ENCODE data around the gene SMYD2.
"Not testable (repeated sequence)": the region's sequence is repeated elsewhere in the genome, so short reads cannot be mapped to it uniquely, and the experiment has no call there.

Gene SMYD2

DNA sequence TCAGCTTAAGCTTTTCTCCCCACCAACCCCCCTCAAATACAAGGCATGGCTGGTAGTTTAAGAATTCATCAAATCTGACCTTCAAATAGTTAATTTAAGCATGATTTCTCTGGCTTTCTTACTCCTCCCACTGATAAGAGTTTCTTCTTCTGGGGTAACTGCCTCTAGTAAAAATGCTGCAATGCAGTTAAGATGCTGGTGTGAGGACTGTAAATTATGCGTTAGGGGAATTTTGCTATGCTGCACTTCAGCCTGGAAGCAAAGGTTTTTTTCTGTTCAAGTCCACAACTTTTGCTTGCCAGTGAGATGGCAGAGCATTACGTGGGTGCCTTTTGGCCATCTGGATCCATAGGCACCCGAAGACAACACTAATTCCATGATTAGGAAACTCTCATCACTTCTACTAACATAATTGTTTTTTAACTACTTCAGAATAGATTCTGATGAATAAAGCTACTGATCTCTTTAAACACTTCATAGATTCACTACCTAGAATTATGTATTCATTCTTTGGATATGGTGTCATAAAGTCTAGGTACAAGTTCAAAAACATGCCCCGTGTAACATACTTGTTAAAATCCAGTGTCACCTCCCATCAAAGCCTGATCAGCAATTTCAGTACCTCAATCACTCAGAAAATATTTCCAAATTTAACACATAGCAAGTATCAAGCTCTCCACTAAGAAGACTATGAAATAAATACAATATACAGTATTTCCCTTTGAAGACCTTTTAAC is 8.8 kb upstream of the SMYD2 start:
- Histone ChIP-seq H2BK15ac (ENCODE audit: low read length) (no peak overlapping the region), H3K27ac (replicated peaks; ENCODE audit: low read length) (no peak overlapping the region), H3K4ac (ENCODE audit: low read length) (no peak overlapping the region), H3K23ac (ENCODE audit: low read depth, low read length, poor library complexity) (no peak overlapping the region), H3K4me3 (ENCODE audit: low read length in 2 of 2) (no peak overlapping the region), H2BK12ac (ENCODE audit: low read length) (no peak overlapping the region), H3K79me1 (ENCODE audit: low read depth, low read length) (no peaks in the 10 kb centered on the region), H4K91ac (ENCODE audit: low read depth, low read length, poor library complexity) (no peak overlapping the region), H3K18ac (ENCODE audit: low read length) (no peak overlapping the region), H2AK5ac (ENCODE audit: low read depth, low read length) (no peak overlapping the region), H2AFZ (ENCODE audit: low read length) (no peak overlapping the region), H2BK5ac (ENCODE audit: low read length) (no peak overlapping the region), H2BK120ac (ENCODE audit: low read depth, low read length) (no peak overlapping the region), H3K14ac (ENCODE audit: low read length) (no peak overlapping the region), H3K9me3 (replicated peaks in 1 of 2; ENCODE audit: control insufficient read depth in 2 of 2, insufficient read depth in 1 of 2, low read depth in 1 of 2, low read length in 2 of 2) (no peaks in the 10 kb centered on the region), H3K4me1 (ENCODE audit: control insufficient read depth in 2 of 2, insufficient read depth in 1 of 2, low read depth in 1 of 2, low read length in 2 of 2) (peaks cover 0 to 3% of the 10 kb centered on the region in 2 donors), H4K8ac (ENCODE audit: low read depth, low read length) (no peak overlapping the region), H3K27me3 (ENCODE audit: control insufficient read depth in 3 of 3, insufficient read depth in 3 of 3, low read depth in 1 of 3, low read length in 3 of 3) (no peaks in the 10 kb centered on the region), H3K36me3 (replicated peaks in 1 of 2; ENCODE audit: control insufficient read depth in 2 of 2, insufficient read depth in 2 of 2, low read length in 2 of 2) (no peaks in the 10 kb centered on the region), H3K4me2 (ENCODE audit: insufficient read depth, low read length, poor library complexity, severe bottlenecking) (no peak overlapping the region), H3K9ac (ENCODE audit: low read depth, low read length, poor library complexity) (no peak overlapping the region)
- no CpG with 5 or more reads among the region's 4 CpGs for WGBS, 2 donors (ENCODE audit: extremely low coverage in 2 of 2, insufficient read length in 2 of 2, insufficient replicate concordance in 1 of 2)
- no peak for DNase-seq (ENCODE audit: low spot score)

DNA sequence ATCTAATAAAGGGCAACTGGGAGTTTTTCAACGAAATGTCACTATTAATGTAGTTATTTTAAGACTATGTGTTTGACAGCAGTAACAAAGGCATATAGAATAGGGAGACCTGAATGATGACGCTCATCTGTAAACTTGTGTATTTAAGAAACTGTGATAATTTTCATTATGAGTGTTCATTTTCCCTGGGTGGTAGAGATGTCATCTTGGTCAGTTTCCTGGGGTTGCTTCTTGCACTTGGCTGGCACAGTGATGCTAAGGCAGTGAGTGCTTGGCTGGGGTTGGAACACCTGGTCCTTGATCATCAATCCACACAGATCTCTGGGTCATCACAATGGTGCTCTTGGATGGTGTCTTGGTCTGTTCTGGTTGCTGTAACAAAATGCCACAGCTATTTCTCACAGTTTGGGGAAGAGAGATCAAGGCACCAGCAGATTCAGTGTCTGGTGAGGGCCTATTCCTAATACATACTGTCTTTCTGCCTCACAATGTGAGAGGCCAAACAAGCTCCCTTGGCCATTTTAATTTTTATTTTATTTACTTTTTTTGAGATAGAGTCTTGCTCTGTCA is 7.9 kb upstream of the SMYD2 start:
- Histone ChIP-seq H3K4me2 (ENCODE audit: insufficient read depth, low read length, poor library complexity, severe bottlenecking) (no peak overlapping the region), H3K9ac (ENCODE audit: low read depth, low read length, poor library complexity) (no peak overlapping the region), H3K23ac (ENCODE audit: low read depth, low read length, poor library complexity) (no peak overlapping the region), H2AFZ (ENCODE audit: low read length) (no peak overlapping the region), H4K8ac (ENCODE audit: low read depth, low read length) (no peak overlapping the region), H2AK5ac (ENCODE audit: low read depth, low read length) (no peak overlapping the region), H3K79me1 (ENCODE audit: low read depth, low read length) (no peaks in the 10 kb centered on the region), H2BK120ac (ENCODE audit: low read depth, low read length) (no peak overlapping the region), H3K36me3 (replicated peaks in 1 of 2; ENCODE audit: control insufficient read depth in 2 of 2, insufficient read depth in 2 of 2, low read length in 2 of 2) (no peaks in the 10 kb centered on the region), H3K14ac (ENCODE audit: low read length) (no peak overlapping the region), H2BK12ac (ENCODE audit: low read length) (no peak overlapping the region), H3K27me3 (ENCODE audit: control insufficient read depth in 3 of 3, insufficient read depth in 3 of 3, low read depth in 1 of 3, low read length in 3 of 3) (no peaks in the 10 kb centered on the region), H3K27ac (replicated peaks; ENCODE audit: low read length) (no peak overlapping the region), H2BK5ac (ENCODE audit: low read length) (no peak overlapping the region), H3K18ac (ENCODE audit: low read length) (peak overlapping the region; percentile 7), H2BK15ac (ENCODE audit: low read length) (no peak overlapping the region), H3K9me3 (replicated peaks in 1 of 2; ENCODE audit: control insufficient read depth in 2 of 2, insufficient read depth in 1 of 2, low read depth in 1 of 2, low read length in 2 of 2) (no peaks in the 10 kb centered on the region), H4K91ac (ENCODE audit: low read depth, low read length, poor library complexity) (no peak overlapping the region), H3K4me3 (ENCODE audit: low read length in 2 of 2) (no peak overlapping the region), H3K4me1 (ENCODE audit: control insufficient read depth in 2 of 2, insufficient read depth in 1 of 2, low read depth in 1 of 2, low read length in 2 of 2) (peaks cover 0 to 3% of the 10 kb centered on the region in 2 donors), H3K4ac (ENCODE audit: low read length) (no peak overlapping the region)
- WGBS, 2 donors (ENCODE audit: extremely low coverage in 2 of 2, insufficient read length in 2 of 2, insufficient replicate concordance in 1 of 2) = no CpG with 5 or more reads among the region's 2 CpGs
- DNase-seq (ENCODE audit: low spot score) = no peak

DNA sequence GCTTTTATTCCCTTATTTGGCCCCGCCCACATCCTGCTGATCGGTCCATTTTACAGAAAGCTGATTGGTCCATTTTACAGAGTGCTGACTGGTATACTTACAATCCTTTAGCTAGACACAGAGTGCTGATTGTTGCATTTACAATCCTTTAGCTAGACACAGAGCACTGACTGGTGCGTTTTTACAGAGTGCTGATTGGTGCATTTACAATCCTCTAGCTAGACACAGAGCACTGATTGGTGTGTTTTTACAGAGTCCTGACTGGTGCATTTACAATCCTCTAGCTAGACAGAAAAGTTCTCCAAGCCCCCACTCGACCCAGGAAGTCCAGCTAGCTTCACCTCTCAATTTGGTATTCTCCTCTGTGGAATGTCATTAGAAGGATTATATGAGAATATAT is 5.3 kb upstream of the SMYD2 start:
- not testable (repeated sequence) for H3K27ac ChIP-seq (replicated peaks; ENCODE audit: low read length); H2BK12ac ChIP-seq (ENCODE audit: low read length); H2BK120ac ChIP-seq (ENCODE audit: low read depth, low read length); H4K8ac ChIP-seq (ENCODE audit: low read depth, low read length); H3K27me3 ChIP-seq (ENCODE audit: control insufficient read depth in 3 of 3, insufficient read depth in 3 of 3, low read depth in 1 of 3, low read length in 3 of 3); H3K4me1 ChIP-seq (ENCODE audit: control insufficient read depth in 2 of 2, insufficient read depth in 1 of 2, low read depth in 1 of 2, low read length in 2 of 2); H3K4ac ChIP-seq (ENCODE audit: low read length); H3K18ac ChIP-seq (ENCODE audit: low read length); H3K9me3 ChIP-seq (replicated peaks in 1 of 2; ENCODE audit: control insufficient read depth in 2 of 2, insufficient read depth in 1 of 2, low read depth in 1 of 2, low read length in 2 of 2); H3K9ac ChIP-seq (ENCODE audit: low read depth, low read length, poor library complexity); H3K23ac ChIP-seq (ENCODE audit: low read depth, low read length, poor library complexity); H2BK5ac ChIP-seq (ENCODE audit: low read length); H2AFZ ChIP-seq (ENCODE audit: low read length); H2BK15ac ChIP-seq (ENCODE audit: low read length); H4K91ac ChIP-seq (ENCODE audit: low read depth, low read length, poor library complexity); DNase-seq (ENCODE audit: low spot score); H3K14ac ChIP-seq (ENCODE audit: low read length); H3K79me1 ChIP-seq (ENCODE audit: low read depth, low read length); H2AK5ac ChIP-seq (ENCODE audit: low read depth, low read length); H3K4me3 ChIP-seq (ENCODE audit: low read length in 2 of 2); H3K4me2 ChIP-seq (ENCODE audit: insufficient read depth, low read length, poor library complexity, severe bottlenecking)
- no CpG with 5 or more reads among the region's 4 CpGs for WGBS, 2 donors (ENCODE audit: extremely low coverage in 2 of 2, insufficient read length in 2 of 2, insufficient replicate concordance in 1 of 2)
- peaks cover 0 to 12% of the 10 kb centered on the region in 2 donors for H3K36me3 ChIP-seq (replicated peaks in 1 of 2; ENCODE audit: control insufficient read depth in 2 of 2, insufficient read depth in 2 of 2, low read length in 2 of 2)

DNA sequence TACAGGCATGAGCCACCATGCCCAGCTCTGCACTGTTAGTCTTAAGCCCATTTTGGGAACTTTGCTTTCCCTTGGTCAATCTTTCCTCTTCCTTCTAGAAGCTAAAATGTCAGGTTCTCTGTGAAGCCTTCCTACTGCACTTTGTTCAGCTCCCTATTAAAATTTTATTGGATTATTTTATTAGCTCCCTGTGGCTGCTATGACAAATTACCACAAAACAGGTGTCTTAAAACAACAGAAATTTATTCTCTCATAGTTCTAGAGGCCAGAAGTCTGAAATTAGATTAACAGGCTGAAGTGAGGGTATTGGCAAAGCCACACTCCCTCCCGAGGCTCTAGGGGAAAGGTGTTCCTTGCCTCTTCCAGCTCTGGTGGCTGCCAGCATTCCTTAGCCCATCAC is 4.2 kb upstream of the SMYD2 start:
- peaks cover 0 to 3% (median 0%) of the 10 kb centered on the region in 3 experiments for H3K27me3 ChIP-seq (ENCODE audit: control insufficient read depth in 3 of 3, insufficient read depth in 3 of 3, low read depth in 1 of 3, low read length in 3 of 3)
- no peak overlapping the region for H2AK5ac ChIP-seq (ENCODE audit: low read depth, low read length)
- H3K14ac ChIP-seq (ENCODE audit: low read length) = no peak overlapping the region
- no peak overlapping the region for H4K91ac ChIP-seq (ENCODE audit: low read depth, low read length, poor library complexity)
- no peak overlapping the region for H3K23ac ChIP-seq (ENCODE audit: low read depth, low read length, poor library complexity)
- no peak for DNase-seq (ENCODE audit: low spot score)
- H2BK5ac ChIP-seq (ENCODE audit: low read length) = no peak overlapping the region
- no peaks in the 10 kb centered on the region for H3K9me3 ChIP-seq (replicated peaks in 1 of 2; ENCODE audit: control insufficient read depth in 2 of 2, insufficient read depth in 1 of 2, low read depth in 1 of 2, low read length in 2 of 2)
- H3K79me1 ChIP-seq (ENCODE audit: low read depth, low read length) = no peaks in the 10 kb centered on the region
- H3K4me3 ChIP-seq (ENCODE audit: low read length in 2 of 2) = no peak overlapping the region
- no peak overlapping the region for H2BK15ac ChIP-seq (ENCODE audit: low read length)
- no peak overlapping the region for H2AFZ ChIP-seq (ENCODE audit: low read length)
- no peak overlapping the region for H4K8ac ChIP-seq (ENCODE audit: low read depth, low read length)
- H2BK120ac ChIP-seq (ENCODE audit: low read depth, low read length) = no peak overlapping the region
- H3K9ac ChIP-seq (ENCODE audit: low read depth, low read length, poor library complexity) = no peak overlapping the region
- H2BK12ac ChIP-seq (ENCODE audit: low read length) = no peak overlapping the region
- H3K36me3 ChIP-seq (replicated peaks in 1 of 2; ENCODE audit: control insufficient read depth in 2 of 2, insufficient read depth in 2 of 2, low read length in 2 of 2) = peaks cover 0 to 12% of the 10 kb centered on the region in 2 donors
- no peak overlapping the region for H3K4me2 ChIP-seq (ENCODE audit: insufficient read depth, low read length, poor library complexity, severe bottlenecking)
- no CpG with 5 or more reads among the region's 1 CpG for WGBS, 2 donors (ENCODE audit: extremely low coverage in 2 of 2, insufficient read length in 2 of 2, insufficient replicate concordance in 1 of 2)
- H3K4ac ChIP-seq (ENCODE audit: low read length) = no peak overlapping the region
- H3K4me1 ChIP-seq (ENCODE audit: control insufficient read depth in 2 of 2, insufficient read depth in 1 of 2, low read depth in 1 of 2, low read length in 2 of 2) = peaks cover 2 to 3% of the 10 kb centered on the region in 2 donors
- no peak overlapping the region for H3K27ac ChIP-seq (replicated peaks; ENCODE audit: low read length)
- no peak overlapping the region for H3K18ac ChIP-seq (ENCODE audit: low read length)
